Gastrocnemius medialis (tissue), 4 donors: ENCODE results near the gene WBP2NL.

ENCODE experiments used
- CTCF ChIP-seq, 5 experiments: fragments of 450-650 bp in 3 of 5; fragments of 200-600 bp in 2 of 5; sonication (generic) in 2 of 5; IDR thresholded peaks in 4 of 5; conservative IDR thresholded peaks in 1 of 5; 1 replicate in 4 of 5; 2 replicates in 1 of 5; pipeline ENCODE4 v1.5.1; 2016 to 2019; ENCODE audit warnings: antibody characterized with exemption in 5 of 5, mild to moderate bottlenecking in 3 of 5, moderate library complexity in 3 of 5
- POLR2A ChIP-seq, 2 donors: fragments of 450-650 bp; IDR thresholded peaks; one replicate each; pipeline ENCODE4 v1.6.1; 2017; ENCODE audit warnings: antibody characterized with exemption in 2 of 2, mild to moderate bottlenecking in 2 of 2, moderate library complexity in 2 of 2

GRCh38 chr22:41966225-41966606 is 32.4 kb upstream of the WBP2NL start:
- TF ChIP-seq POLR2A (IDR thresholded peaks at IDR 0.05) (no peak), CTCF (IDR thresholded peaks at IDR 0.05 in 4 of 5, conservative IDR thresholded peaks at IDR 0.05 in 1 of 5) (no peak)
